SH-SY5Y (cell line): ENCODE data around the gene CFAP299.

Experiments used
- GATA2 ChIP-seq: IDR thresholded peaks from 2 replicates; pipeline ENCODE4 v1.6.1; 2011; ENCODE audit warnings: mild to moderate bottlenecking, low read depth, low read length
- GATA3 ChIP-seq: IDR thresholded peaks from 2 replicates; pipeline ENCODE4 v1.6.1; 2011; ENCODE audit warnings: low read depth, mild to moderate bottlenecking, low read length, moderate library complexity

- TF ChIP-seq GATA3 (no peak), GATA2 (no peak)
Measured at GRCh38 chr4:80409809-80410208, 74.3 kb downstream of the CFAP299 start.
